Stimulated activated CD4-positive, alpha-beta T cell treated with anti-CD3 and anti-CD28 coated beads, Interleukin-15, amount 100 ng/mL, for 48 hours (primary cell): ENCODE data around the gene GABRR2.
A peak's percentile ranks its signal among the peaks of the same experiment; 100 is the strongest.

ENCODE experiments used
- DNase-seq, 2 donors: peaks; one replicate each; pipeline ENCODE4 v3.0.0-alpha.2; 2020; ENCODE audit warnings: low read depth in 2 of 2

GABRR2 gene

GRCh38 chr6:89291256-89291819 is 23.8 kb downstream of the GABRR2 start:
- no peak for DNase-seq

DNA sequence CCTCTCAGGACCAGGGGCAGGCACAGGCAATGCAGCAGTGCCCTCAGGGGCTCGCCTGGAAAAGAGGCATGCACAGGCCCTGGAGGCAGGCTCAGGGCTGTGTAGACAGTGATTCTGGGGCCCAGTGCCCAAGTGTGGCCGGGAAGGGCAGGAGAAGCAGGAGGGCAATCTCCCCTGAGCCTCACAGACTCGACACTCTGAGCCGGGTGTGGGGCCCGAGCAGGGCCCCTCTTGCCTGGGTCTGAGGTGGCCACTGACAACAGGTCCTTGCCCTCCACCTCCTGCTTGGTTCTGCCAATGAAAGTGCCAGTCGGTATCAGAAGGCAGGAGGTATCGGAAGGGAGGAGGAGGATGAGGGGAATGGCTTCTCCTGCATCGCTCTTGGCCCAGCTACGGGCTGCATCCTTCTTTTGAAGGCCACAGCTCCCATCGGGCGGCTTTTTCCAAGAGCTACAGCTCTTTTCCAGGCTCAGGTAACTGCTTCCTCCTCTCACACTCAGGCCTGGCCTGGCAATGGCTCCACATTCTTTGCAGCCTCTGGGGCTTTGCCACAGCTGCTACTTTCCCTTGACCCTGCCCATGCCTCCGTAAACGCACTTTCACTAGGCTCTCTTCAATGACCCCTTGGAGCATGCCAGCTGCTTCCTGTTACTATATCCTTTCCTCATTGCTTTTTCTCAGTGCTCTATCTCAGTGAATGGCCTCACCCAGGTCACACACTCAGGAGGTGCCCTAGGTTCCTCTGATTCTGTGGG is 24.5 kb downstream of the GABRR2 start:
- no peak for DNase-seq

DNA sequence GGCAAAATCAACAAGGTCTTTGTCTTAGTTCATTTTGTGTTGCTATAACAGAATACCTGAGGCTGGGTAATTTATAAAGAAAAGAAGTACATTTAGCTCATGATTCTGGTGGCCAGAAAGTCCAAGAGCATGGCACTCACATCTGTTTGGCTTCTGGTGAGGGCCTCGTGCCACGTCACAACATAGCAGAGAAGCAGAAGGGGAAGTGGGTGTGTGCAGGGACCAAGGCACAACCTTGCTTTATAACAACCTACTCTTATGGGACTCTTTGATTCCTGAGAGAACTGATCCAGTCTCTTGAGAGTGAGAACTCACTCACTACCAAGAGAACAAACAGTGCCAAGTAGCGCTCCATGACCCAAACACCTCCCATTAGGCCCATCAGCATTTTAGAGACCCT is 25.4 kb downstream of the GABRR2 start:
- no peak for DNase-seq

GRCh38 chr6:89287351-89288028 is 27.6 kb downstream of the GABRR2 start:
- DNase-seq = no peak

- DNase-seq = no peak
Observed at GRCh38 chr6:89286516-89286915, 28.6 kb downstream of the GABRR2 start.

- no peak for DNase-seq
Observed at GRCh38 chr6:89284963-89285735, 29.9 kb downstream of the GABRR2 start.

DNA sequence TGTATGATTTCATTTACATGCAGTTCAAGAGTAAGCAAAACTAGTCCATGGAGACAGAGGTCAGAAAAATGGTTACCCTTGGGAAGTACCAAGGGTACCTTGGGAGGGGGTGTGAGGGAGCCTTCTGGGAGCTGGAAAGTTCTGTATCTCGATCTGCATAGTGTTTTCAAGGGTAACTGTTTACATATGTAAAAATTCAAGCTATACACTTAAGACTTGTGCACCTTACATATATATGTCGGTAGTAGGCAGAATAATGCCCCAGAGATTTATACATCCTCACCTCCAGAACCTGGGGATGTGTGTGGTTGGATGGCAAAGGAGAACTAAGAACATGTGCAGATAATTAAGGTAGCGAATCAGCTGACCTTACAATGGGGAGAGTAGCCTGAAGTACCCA is 31.0 kb downstream of the GABRR2 start:
- DNase-seq = no peak

DNA sequence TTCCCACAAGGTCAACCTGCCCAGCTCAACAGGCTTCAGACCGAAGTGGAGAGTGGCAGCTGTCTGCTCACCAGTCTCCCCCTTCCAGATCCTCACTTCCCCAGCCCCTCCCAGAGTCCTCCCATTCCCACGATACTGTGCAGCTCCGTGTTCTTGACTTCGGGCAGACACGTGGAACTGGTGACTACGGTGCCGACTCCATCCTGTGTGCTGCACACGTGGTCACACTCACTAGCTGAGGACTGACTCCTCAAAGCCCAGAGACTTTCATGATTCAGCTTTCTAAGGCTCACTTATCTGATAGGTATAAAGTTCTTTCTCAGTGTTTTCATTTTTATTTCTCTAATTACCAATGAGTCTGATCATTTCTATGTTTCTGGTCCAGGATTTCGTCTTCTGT is 32.4 kb downstream of the GABRR2 start:
- DNase-seq = no peak

- peak; percentile 25 to 35 for DNase-seq
Observed at GRCh38 chr6:89281779-89282246, 33.3 kb downstream of the GABRR2 start.

DNA sequence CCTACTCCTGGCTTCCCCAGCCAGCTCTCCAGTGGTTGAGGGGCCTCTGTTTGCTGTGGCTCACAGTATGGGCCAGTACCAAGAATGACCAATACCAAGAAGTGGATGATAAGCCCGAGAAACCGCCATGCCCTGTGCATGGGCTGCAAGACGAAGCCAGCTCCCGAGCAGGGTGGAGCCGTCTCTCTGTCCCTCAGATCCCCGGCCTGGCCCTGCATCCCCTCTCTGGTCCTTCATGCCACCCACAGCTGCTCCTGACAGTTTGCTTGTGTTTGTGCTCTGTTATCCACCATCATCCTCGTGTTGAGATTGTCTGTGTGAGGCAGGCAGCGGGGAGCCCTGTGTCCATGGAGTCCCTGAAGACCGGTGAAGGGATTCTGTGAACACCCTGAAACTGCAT is 36.1 kb downstream of the GABRR2 start:
- no peak for DNase-seq

GRCh38 chr6:89275900-89276299 is 39.2 kb downstream of the GABRR2 start:
- no peak for DNase-seq

GRCh38 chr6:89273816-89274215 is 41.3 kb downstream of the GABRR2 start:
- DNase-seq = no peak

DNA sequence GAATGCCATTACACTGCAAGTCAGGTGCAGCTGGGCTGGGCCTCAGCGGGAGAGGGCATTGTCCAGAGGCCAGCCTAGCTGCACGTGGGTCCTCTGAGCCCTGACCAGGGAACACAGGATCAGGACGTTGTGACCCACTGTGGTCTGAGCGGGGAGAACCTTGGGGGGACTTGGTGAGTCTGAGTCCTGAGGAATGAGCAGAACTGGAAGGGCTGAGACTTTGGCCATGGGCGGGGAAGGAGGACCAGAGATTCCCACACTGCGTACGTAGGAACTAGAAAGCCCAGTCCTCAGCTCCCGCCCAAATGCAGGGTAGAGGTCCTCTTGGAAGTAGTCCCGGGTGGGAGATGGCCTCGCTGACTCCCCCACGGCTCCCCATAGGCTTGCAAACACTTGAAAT is 42.5 kb downstream of the GABRR2 start:
- DNase-seq = no peak

DNA sequence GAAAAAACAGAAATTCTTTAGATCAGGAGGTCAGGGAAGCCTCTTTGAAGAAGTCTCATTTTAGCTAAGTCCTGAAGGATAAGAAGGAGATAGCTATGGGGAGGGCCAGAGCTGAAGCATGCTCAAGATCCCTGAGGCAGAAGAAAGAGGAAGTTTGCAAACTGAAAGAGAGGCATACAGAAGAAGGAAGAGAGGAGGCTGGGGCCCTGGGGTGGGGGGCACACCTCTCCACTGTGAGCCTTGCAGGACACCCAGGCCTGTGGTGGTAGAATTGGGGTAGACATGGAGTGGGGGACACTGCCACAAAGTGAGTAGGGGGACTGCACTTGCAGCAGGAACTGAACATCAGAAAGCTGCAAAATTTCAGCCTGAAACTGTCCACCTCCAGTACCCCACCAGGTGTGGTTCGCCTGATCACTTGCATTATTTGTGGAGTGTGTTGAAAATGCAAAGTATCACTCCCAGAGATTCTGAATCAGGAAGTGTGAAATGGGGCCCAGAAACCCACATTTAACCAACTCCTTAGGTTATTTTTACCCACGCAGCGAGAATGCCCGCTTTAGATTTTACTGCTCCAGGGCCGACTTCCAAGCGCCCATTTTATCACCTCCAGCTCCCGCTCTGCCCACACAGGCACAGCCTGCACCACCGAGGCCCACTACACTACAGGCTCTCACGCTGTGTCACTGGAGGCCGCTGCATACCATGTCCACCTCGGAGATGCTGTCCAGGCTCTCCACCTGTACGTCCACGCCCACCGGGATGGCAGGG is 44.0 kb downstream of the GABRR2 start:
- DNase-seq = no peak

DNA sequence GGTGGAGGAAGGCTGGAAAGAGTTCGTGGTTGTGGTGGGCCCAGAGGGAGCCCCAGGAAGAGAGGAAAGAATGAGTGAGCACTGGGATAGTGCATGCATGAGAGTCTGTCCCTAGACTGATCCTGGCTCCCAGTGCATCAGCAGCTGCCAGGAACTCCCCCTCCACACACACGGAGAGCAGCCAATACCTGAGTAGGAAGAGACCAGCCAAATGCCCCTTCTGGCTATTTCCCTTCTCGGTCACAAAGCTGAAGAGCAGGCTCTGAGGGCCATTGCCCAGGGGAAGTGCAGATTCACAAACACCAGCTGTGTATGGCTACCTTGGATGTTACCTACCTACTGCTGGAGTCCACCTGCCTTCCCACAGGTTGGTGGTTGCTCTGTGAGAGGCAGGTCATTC is 45.1 kb downstream of the GABRR2 start:
- no peak for DNase-seq

GRCh38 chr6:89269252-89269651 is 45.8 kb downstream of the GABRR2 start:
- no peak for DNase-seq

DNA sequence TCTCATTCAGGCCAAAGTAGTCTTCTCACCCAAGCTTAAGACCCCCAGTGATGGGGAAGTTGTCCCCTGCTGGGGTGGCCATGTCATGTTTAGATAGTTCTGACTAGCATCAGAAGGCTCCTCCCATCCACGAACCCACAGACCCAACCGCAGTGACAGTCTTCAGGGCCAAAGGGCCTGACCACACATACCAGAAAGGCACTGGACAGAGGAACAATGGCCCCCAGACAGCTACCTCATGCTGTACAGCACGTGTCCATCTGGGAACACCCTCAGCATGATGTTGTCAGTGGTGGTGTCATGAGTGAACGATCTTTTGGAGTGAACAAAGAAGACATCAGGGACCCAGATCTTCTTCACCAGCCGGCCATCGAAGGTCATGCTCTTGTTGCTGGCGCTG is 46.3 kb downstream of the GABRR2 start:
- DNase-seq = no peak

GRCh38 chr6:89267918-89268317 is 47.2 kb downstream of the GABRR2 start:
- no peak for DNase-seq

DNA sequence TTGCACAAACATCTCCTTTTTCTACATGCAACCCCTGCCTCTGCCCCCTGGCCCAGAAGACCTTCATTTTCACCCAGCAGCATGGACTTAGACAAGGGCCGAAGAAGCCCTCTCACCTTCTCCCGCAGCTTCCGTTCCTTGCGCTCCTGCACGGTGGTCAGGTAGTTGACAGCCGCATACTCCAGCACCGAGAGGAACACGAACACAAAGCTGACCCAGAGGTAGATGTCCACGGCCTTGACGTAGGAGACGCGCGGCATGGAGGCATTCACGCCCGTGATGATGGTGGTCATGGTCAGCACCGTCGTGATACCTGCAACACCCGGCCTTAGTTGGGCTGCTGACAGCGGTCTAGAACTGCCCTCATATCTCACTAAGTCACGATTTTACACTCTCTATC is 50.8 kb downstream of the GABRR2 start:
- no peak for DNase-seq

GRCh38 chr6:89260832-89261231 is 54.3 kb downstream of the GABRR2 start:
- DNase-seq = no peak

DNA sequence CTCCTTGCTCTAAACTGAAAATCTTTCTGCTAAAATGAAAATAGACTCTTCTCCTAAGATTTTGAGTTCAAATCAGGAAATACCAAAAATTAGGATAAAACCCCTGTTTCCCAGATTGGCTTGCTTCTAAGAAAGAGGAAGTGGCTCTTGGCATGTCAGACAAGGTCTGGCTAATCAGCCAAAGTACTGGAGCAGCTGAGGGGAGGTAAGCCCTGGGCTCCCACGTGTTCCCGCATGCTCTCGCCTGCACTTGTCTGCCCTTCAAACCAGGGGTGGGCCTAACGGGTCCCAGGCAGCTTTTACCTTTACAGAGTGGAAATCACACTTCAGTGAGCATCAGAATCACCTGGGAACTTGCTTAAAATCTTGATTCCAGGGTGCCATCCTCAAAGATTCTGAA is 54.8 kb downstream of the GABRR2 start:
- DNase-seq = no peak

DNA sequence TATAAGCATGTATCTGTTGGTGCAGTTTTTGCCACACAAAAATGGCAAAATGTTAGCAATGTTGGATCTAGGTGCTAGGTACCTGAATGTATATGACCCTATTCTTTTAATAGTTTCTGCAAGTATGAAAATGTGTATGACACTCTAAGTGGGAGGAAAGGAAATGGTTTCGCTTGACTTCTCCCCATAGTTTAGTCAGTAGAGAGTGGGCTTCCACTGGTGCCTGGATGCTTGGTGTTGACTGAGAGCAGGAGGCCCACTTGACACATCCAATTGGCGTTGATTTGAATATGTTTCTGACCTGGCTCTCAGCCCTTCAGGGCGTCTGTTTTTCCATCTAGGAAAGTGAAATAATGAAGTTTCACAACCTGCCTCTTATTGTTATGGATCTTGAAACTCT is 56.2 kb downstream of the GABRR2 start:
- DNase-seq = no peak
